RWPE1 (cell line): ENCODE measurements around the gene MARCHF3.
"Not testable (repeated sequence)": the region's sequence is repeated elsewhere in the genome, so short reads cannot be mapped to it uniquely, and the experiment has no call there.

Experiments used
- CTCF ChIA-PET: fragments of 350-600 bp; sonication (Branson Sonifier 250); formaldehyde crosslinking; extraction: SDS; loops from one replicate; lab custom pipeline; 2021; lab: Yijun Ruan, JAX
- POLR2A ChIA-PET: fragments of 400-600 bp; formaldehyde crosslinking; extraction: SDS; loops from one replicate; lab custom pipeline; 2020; ENCODE audit warnings: antibody characterized with exemption; ENCODE audit not compliant: low non-redundant PET; lab: Yijun Ruan, JAX
- DNase-seq: peaks from one replicate; pipeline ENCODE4 v3.0.0; 2012; ENCODE audit warnings: low spot score
- H3K27ac ChIP-seq: fragments of 450-650 bp; 2 replicates; pipeline ENCODE4 v1.5.1; 2017
- CTCF ChIP-seq: fragments of 450-650 bp; conservative IDR thresholded peaks from 2 replicates; pipeline ENCODE4 v1.5.1; 2017; ENCODE audit warnings: low read depth, mild to moderate bottlenecking

Gene MARCHF3

GRCh38 chr5:127010362-127010761 is 20.0 kb downstream of the MARCHF3 start:
- no peak for TF ChIP-seq CTCF
- H3K27ac ChIP-seq: no peak overlapping the region
- ChIA-PET POLR2A (no interaction called here), CTCF (no interaction called here)
- no peak for DNase-seq

DNA sequence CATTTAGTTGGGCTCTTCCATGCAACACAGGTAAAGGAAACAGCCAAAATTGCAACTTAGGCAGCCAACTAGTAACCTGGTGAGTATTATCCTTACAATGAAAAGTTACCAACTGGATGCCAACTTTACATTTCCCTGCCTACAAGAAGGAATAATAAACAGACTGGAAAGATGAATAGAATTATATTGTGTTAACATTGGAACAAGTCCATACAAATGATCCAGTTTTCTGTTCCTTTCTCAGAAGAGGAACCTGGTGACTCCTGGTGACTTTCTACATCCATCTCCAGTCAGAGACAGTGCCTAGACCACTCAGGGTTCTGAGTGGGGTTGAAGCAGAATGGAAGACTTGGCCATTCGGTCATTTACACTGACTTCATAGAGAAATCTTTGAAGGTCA is 20.6 kb downstream of the MARCHF3 start:
- DNase-seq: no peak
- H3K27ac ChIP-seq: no peak overlapping the region
- CTCF ChIA-PET: no interaction called here
- no peak for TF ChIP-seq CTCF
- POLR2A ChIA-PET: no interaction called here

GRCh38 chr5:127008300-127008975 is 21.9 kb downstream of the MARCHF3 start:
- POLR2A ChIA-PET: no interaction called here
- DNase-seq: no peak
- CTCF ChIA-PET: interaction anchor here (0.6 kb wide), 1 partner anchor 206 kb away, joined by 3 read pairs; no protein-coding TSS in a partner anchor

DNA sequence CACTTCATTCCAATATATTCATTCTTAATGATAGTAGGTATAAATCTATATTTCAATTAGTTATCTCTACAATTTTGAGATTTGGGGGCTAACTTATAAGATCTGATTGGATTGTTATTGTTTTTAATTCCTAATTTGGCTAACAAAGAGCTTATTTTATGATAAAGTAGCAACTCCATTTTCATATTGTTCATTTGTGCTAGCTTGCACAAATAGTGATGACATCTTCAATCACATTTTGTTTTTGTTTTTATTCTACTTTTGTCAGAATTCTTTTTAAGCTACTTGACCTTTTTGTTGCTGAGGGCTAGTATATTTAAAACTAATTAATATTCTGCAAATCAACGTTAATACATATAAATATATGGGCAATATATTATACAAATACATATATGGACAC is 22.8 kb downstream of the MARCHF3 start:
- ChIA-PET CTCF (interaction anchor here (0.6 kb wide), 1 partner anchor 205 kb away, joined by 3 read pairs; no protein-coding TSS in a partner anchor), POLR2A (no interaction called here)
- no peak for DNase-seq
- no peak overlapping the region for H3K27ac ChIP-seq
- TF ChIP-seq CTCF: no peak

More at GRCh38 chr5:127008300-127008975, 21.9 kb downstream of the MARCHF3 start:
- H3K27ac ChIP-seq: no peak overlapping the region
- TF ChIP-seq CTCF: no peak

DNA sequence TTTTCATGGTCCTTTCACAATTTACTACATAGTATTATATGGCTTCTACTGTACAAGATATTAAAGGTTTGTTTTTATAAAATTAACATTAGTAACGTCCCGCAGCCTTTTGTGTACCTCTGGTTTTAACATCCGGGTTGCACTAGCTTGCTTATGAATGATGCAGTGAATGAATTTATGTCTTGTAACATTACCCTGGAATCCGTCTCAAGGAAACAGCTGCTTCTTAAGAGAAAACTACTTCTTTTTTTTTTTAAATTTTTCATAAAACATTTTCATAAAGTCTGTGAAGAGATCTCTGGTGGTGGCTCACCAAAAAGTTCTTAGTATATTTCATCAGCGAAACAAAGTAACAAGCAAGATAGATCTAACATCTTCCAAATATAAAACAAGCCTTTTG is 23.6 kb downstream of the MARCHF3 start:
- H3K27ac ChIP-seq: no peak overlapping the region
- TF ChIP-seq CTCF: no peak
- DNase-seq: no peak
- CTCF ChIA-PET: interaction anchor here (0.6 to 0.8 kb wide), 3 partner anchors 8 to 31 kb away, joined by 3 read pairs; no protein-coding TSS in a partner anchor
- POLR2A ChIA-PET: no interaction called here

DNA sequence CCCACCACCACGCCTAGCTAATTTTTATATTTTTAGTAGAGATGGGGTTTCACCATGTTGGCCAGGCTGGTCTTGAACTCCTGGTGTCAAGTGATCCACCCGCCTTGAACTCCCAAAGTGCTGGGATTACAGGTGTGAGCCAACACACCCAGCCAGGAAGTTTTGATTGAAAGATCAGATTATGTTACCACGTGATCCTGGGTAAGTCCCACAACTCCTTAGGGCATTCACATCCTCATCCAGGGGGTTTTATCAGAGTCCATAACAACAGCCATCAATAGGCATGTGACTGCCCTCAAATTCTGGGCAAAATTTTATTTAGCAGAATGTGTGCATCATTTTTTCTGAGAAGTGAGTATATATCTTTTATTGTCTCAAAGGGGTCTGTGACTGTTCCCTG is 25.1 kb downstream of the MARCHF3 start:
- not testable (repeated sequence) for H3K27ac ChIP-seq, DNase-seq
- ChIA-PET POLR2A (interaction anchor here (0.7 kb wide), 1 partner anchor 10 kb away, joined by 4 read pairs; no protein-coding TSS in a partner anchor), CTCF (interaction anchor here (0.9 kb wide), 1 partner anchor 11 kb away, joined by 3 read pairs; no protein-coding TSS in a partner anchor)

DNA sequence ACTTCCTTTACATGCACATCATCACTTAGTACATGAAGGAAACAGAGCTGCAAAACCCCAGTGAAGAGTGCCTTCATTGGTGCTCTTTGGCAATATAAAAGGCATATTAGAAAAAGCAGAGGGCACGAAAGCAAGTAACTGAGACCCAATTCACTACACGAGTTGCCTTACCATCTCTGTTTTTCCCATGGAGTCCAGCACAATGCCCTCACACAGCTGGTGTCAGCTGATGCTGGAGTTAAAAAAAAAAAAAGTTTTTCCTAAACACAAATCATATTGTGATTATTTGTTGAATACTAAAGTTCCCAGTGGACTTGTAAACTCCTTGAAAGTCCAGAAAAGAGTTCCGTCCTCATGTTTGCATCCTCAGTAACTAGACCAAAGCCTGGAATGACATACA is 25.6 kb downstream of the MARCHF3 start:
- no peak overlapping the region for H3K27ac ChIP-seq
- ChIA-PET POLR2A (no interaction called here), CTCF (no interaction called here)
- TF ChIP-seq CTCF: no peak
- DNase-seq: no peak
